Ovary (tissue), 9 donors: Measurements from ENCODE around the gene PIGN. TPM values are rescaled to one million over a fixed set of nuclear protein-coding genes. Genes with fewer than 3 reads are reported as not detected.

ENCODE experiments used
- DNase-seq, 5 donors: peaks; one replicate each; pipeline ENCODE4 v3.0.0-alpha.2; 2019 to 2020
- H3K27ac ChIP-seq, 2 donors: fragments of 200-600 bp; one replicate each; pipeline versions ENCODE4 v1.5.1 to v1.8.0; 2019 to 2022
- H3K27me3 ChIP-seq: fragments of 200-600 bp; one replicate; pipeline ENCODE4 v1.8.0; 2022
- H3K36me3 ChIP-seq: fragments of 200-600 bp; sonication (generic); one replicate; pipeline ENCODE4 v1.5.1; 2019
- H3K4me1 ChIP-seq: one replicate; pipeline ENCODE4 v1.8.1; 2013; ENCODE audit warnings: mild to moderate bottlenecking, moderate library complexity; ENCODE audit not compliant: insufficient read depth
- H3K4me3 ChIP-seq: fragments of 200-600 bp; sonication (generic); one replicate; pipeline ENCODE4 v1.5.1; 2017
- H3K9me3 ChIP-seq, 2 donors: fragments of 200-600 bp in 1 of 2; sonication (generic) in 1 of 2; one replicate each; pipeline versions ENCODE4 v1.5.1 to v1.8.1; 2013 to 2019; ENCODE audit warnings: mild to moderate bottlenecking in 1 of 2, moderate library complexity in 1 of 2
- EP300 ChIP-seq: sonication (generic); formaldehyde crosslinking; IDR thresholded peaks from one replicate; pipeline ENCODE4 v1.6.1; 2017; ENCODE audit warnings: antibody characterized with exemption
- POLR2A ChIP-seq: fragments of 450-650 bp; IDR thresholded peaks from one replicate; pipeline ENCODE4 v1.6.1; 2017; ENCODE audit warnings: antibody characterized with exemption, mild to moderate bottlenecking, moderate library complexity
- WGBS, 3 donors: extraction: QIAGEN DNeasy Blood & Tissue Kit in 1 of 3; methylation state at CpG; one replicate each; pipeline versions ENCODE4 v1.1.5 to v1.1.7; 2013 to 2017; 5-methylcytosine and 5-hydroxymethylcytosine counted together
- intact Hi-C, 4 donors: fragments of 100-400 bp; cut with DNase I; formaldehyde crosslinking; loops; one replicate each; pipeline versions ENCODE4 v1.11.0 to v1.15.1; 2022 to 2023
- polyA plus RNA-seq, 2 donors: library from polyadenylated mRNA; stranded (reverse); fragments of 200-250 nt in 1 of 2; fragments of 350-450 nt in 1 of 2; fragmentation: Illumina TruSeq in 1 of 2; extraction: RNeasy Lipid Tissue Mini Kit (QIAGEN cat#74804) in 1 of 2; gene quantifications; one replicate each; pipeline ENCODE4 v1.2.3, GENCODE V29; 2013 to 2014
- total RNA-seq, 7 donors: library from RNA; depleted of rRNA in 2 of 7; stranded (reverse); fragments of >200 nt in 2 of 7; fragmentation: NEBNext Ultra II Directional in 3 of 7; extraction: Animal tissue kit (Norgen Biotek cat#: 25700) in 3 of 7; gene quantifications; one replicate each; pipeline versions ENCODE4 v1.1.0 to v1.2.4, GENCODE V29; 2016 to 2023
- TF ChIP-seq, protein P1 (sequence below), 3 donors: fragments of 450-650 bp in 2 of 3; fragments of 200-600 bp in 1 of 3; IDR thresholded peaks; one replicate each; pipeline versions ENCODE4 v1.5.1 to v1.8.0; 2016 to 2022; ENCODE audit warnings: antibody characterized with exemption in 3 of 3, mild to moderate bottlenecking in 1 of 3
- donor health status: DM: no; HTN: no; CAD: no; lungs with moderate emphysema.
- donor health status: DM: no; HTN: no; CAD: no.
- donor health status: Bipolar disorder and iron deficiency.
- donor health status: DM: yes; HTN: yes; CAD: no.
- donor health status: DM: no; HTN: no; CAD: no.
- donor health status: DM: yes; HTN: yes; CAD: no.

PIGN gene
- total and polyA plus RNA-seq, 9 donors = 8.0 to 29.1 (median 25.6) TPM

DNA sequence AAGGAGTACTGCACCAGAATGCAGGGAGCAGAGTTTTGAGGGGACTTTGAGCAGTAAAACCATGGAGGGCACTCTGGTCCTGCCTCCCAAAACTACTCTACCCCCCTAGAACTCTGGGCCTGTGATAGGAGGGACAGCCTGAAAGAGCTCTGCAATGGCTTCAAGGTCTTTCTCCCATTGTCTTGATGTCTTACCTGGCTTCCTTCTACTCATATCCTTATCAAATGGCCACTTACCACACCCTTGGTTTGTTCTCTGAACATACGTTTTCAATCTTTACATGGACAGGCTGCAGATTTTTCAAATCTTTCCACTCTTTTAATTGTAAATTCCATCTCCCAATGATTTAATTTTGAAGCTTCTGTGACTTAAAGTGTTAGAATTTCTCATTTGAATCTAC, 27.9 kb upstream of the PIGN start:
- no peaks in the 10 kb centered on the region for H3K9me3 ChIP-seq
- 72 to 96% (median 94%) methylated on average over 1 of the region's 1 CpG for WGBS, 3 donors
- no peak overlapping the region for H3K4me3 ChIP-seq
- no peaks in the 10 kb centered on the region for H3K27me3 ChIP-seq
- intact Hi-C loops = no loop called here
- no peaks in the 10 kb centered on the region for H3K36me3 ChIP-seq
- TF ChIP-seq POLR2A (no peak), EP300 (no peak)
- TF ChIP-seq, protein P1, sequence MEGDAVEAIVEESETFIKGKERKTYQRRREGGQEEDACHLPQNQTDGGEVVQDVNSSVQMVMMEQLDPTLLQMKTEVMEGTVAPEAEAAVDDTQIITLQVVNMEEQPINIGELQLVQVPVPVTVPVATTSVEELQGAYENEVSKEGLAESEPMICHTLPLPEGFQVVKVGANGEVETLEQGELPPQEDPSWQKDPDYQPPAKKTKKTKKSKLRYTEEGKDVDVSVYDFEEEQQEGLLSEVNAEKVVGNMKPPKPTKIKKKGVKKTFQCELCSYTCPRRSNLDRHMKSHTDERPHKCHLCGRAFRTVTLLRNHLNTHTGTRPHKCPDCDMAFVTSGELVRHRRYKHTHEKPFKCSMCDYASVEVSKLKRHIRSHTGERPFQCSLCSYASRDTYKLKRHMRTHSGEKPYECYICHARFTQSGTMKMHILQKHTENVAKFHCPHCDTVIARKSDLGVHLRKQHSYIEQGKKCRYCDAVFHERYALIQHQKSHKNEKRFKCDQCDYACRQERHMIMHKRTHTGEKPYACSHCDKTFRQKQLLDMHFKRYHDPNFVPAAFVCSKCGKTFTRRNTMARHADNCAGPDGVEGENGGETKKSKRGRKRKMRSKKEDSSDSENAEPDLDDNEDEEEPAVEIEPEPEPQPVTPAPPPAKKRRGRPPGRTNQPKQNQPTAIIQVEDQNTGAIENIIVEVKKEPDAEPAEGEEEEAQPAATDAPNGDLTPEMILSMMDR (IDR thresholded peaks at IDR 0.05) = no peak
- DNase-seq = no peak
- no peak overlapping the region for H3K27ac ChIP-seq
- H3K4me1 ChIP-seq = no peaks in the 10 kb centered on the region

DNA sequence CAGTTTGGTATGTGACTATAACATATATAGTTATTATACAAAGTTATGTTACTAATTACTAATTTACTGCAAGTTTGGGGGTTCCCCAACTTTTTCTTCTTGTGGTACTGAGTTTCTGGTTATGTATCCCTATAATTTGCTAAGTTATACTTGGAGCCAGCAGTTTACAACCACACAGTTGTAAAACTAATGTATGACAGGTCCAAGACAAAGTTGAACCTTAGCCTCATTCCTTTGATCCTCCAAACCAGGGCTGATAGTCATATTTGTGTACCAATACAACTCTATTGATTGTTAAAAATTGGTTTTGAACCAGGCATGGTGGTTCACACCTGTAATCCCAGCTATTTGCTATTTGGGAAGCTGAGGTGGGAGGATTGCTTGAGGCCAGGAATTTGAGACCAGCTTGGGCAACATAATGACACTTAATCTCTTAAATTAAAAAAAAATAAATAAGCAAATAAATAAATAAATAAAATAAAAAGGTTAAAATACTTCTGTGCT, 24.5 kb upstream of the PIGN start:
- no peaks in the 10 kb centered on the region for H3K9me3 ChIP-seq
- TF ChIP-seq, protein P1 (IDR thresholded peaks at IDR 0.05) = no peak
- no peak overlapping the region for H3K4me3 ChIP-seq
- no peak for DNase-seq
- intact Hi-C loops = no loop called here
- no peaks in the 10 kb centered on the region for H3K27me3 ChIP-seq
- H3K4me1 ChIP-seq = no peaks in the 10 kb centered on the region
- no peaks in the 10 kb centered on the region for H3K36me3 ChIP-seq
- H3K27ac ChIP-seq = no peak overlapping the region

GRCh38 chr18:62210138-62210537, 23.3 kb upstream of the PIGN start:
- WGBS, 3 donors = 85 to 100% (median 98%) methylated on average over 1 of the region's 1 CpG
- no peak for DNase-seq

DNA sequence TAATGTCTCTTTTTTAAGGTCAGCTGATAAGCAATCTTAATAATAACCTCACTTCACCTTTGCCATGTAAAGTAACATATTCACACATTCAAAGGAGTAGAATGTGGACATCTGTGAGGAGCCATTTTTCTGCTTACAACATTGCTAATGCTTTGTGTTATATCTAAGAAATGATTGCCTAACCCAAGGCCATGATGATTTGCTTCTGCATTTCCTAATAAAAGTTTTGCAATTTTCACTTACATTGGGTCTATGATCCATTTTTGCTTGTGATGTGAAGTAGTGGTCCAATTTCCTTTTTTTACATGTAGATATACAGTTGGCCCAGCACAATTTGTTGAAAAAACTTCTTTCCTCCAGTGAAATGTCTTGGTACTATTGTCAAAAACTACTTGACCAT, 22.2 kb upstream of the PIGN start:
- Histone ChIP-seq H3K36me3 (no peaks in the 10 kb centered on the region), H3K27ac (no peak overlapping the region), H3K9me3 (no peaks in the 10 kb centered on the region), H3K4me1 (no peaks in the 10 kb centered on the region), H3K27me3 (no peaks in the 10 kb centered on the region), H3K4me3 (no peak overlapping the region)
- TF ChIP-seq POLR2A (no peak), EP300 (no peak)
- TF ChIP-seq, protein P1 (IDR thresholded peaks at IDR 0.05) = no peak
- intact Hi-C loops = loop anchor here in 1 of 4 donors (5.0 kb wide), 1 partner anchor 98 kb away; no protein-coding TSS in a partner anchor
- DNase-seq = no peak

More at GRCh38 chr18:62210138-62210537, 23.3 kb upstream of the PIGN start:
- Histone ChIP-seq H3K27ac (no peak overlapping the region), H3K9me3 (no peaks in the 10 kb centered on the region), H3K4me1 (no peaks in the 10 kb centered on the region), H3K36me3 (no peaks in the 10 kb centered on the region), H3K4me3 (no peak overlapping the region), H3K27me3 (no peaks in the 10 kb centered on the region)
- intact Hi-C loops = no loop called here
- TF ChIP-seq EP300 = no peak
- no peak for TF ChIP-seq POLR2A
- TF ChIP-seq, protein P1 (IDR thresholded peaks at IDR 0.05) = no peak
